Measurements from ENCODE around the gene GPR26. TPM values are rescaled to one million over a fixed set of nuclear protein-coding genes. Genes with fewer than 3 reads are reported as not detected.

GPR26 gene
- total RNA-seq, 2 experiments from 2014 or later = not detected

- peaks cover 0 to 13% of the 10 kb centered on the region in 2 experiments for H3K9me3 ChIP-seq (ENCODE audit: control insufficient read depth in 1 of 2, insufficient read depth in 1 of 2, low read length in 2 of 2)
- H3K27me3 ChIP-seq (ENCODE audit: control insufficient read depth in 1 of 2, insufficient read depth in 2 of 2, low read length in 2 of 2) = no peaks in the 10 kb centered on the region
- intact Hi-C loops (cut with DNase I, micrococcal nuclease) = no loop called here
- Mint-ChIP-seq H3K4me1 (ENCODE audit: low read depth) (no peaks in the 10 kb centered on the region), H3K9me3 (no peaks in the 10 kb centered on the region), H3K4me3 (no peak overlapping the region), H3K27me3 (peaks cover 6% of the 10 kb centered on the region), H3K36me3 (ENCODE audit: low read depth) (no peaks in the 10 kb centered on the region), H3K27ac (no peak overlapping the region)
- no peak overlapping the region for H3K4me3 ChIP-seq (ENCODE audit: low read length)
- TF ChIP-seq CTCF (IDR thresholded peaks at IDR 0.05) = no peak
- no peak overlapping the region for H3K27ac ChIP-seq (ENCODE audit: low read depth in 1 of 2, low read length in 2 of 2)
- ChIA-PET CTCF (no interaction called here), POLR2A (no interaction called here)
- ATAC-seq (ENCODE audit: poor library complexity) (no peak), DNase-seq (no peak)
- no peaks in the 10 kb centered on the region for H3K4me1 ChIP-seq (ENCODE audit: insufficient read depth, low read length)
- no peaks in the 10 kb centered on the region for H3K36me3 ChIP-seq (ENCODE audit: insufficient read depth, low read length)
These were observed 54.4 kb downstream of the GPR26 start for GRCh38 chr10:123720536-123720935.

GRCh38 chr10:123721441-123722049, 55.4 kb downstream of the GPR26 start:
- no peak for ATAC-seq (ENCODE audit: poor library complexity)
- no peaks in the 10 kb centered on the region for H3K4me1 Mint-ChIP-seq (ENCODE audit: low read depth)

GRCh38 chr10:123722351-123722750, 56.2 kb downstream of the GPR26 start:
- ATAC-seq (ENCODE audit: poor library complexity) (no peak), DNase-seq (no peak)
- ChIA-PET CTCF (no interaction called here), POLR2A (no interaction called here)
- no peaks in the 10 kb centered on the region for H3K27me3 ChIP-seq (ENCODE audit: control insufficient read depth in 1 of 2, insufficient read depth in 2 of 2, low read length in 2 of 2)
- no peaks in the 10 kb centered on the region for H3K4me1 Mint-ChIP-seq (ENCODE audit: low read depth)
- H3K27ac ChIP-seq (ENCODE audit: low read depth in 1 of 2, low read length in 2 of 2) = no peak overlapping the region
- peaks cover 0 to 17% of the 10 kb centered on the region in 2 experiments for H3K9me3 ChIP-seq (ENCODE audit: control insufficient read depth in 1 of 2, insufficient read depth in 1 of 2, low read length in 2 of 2)
- no peaks in the 10 kb centered on the region for H3K36me3 Mint-ChIP-seq (ENCODE audit: low read depth)
- H3K27ac Mint-ChIP-seq = no peak overlapping the region
- H3K36me3 ChIP-seq (ENCODE audit: insufficient read depth, low read length) = no peaks in the 10 kb centered on the region
- TF ChIP-seq CTCF (IDR thresholded peaks at IDR 0.05) = no peak
- H3K4me1 ChIP-seq (ENCODE audit: insufficient read depth, low read length) = no peaks in the 10 kb centered on the region
- intact Hi-C loops (cut with DNase I, micrococcal nuclease) = no loop called here
- no peak overlapping the region for H3K4me3 ChIP-seq (ENCODE audit: low read length)
- H3K9me3 Mint-ChIP-seq = no peaks in the 10 kb centered on the region
- no peaks in the 10 kb centered on the region for H3K27me3 Mint-ChIP-seq
- H3K4me3 Mint-ChIP-seq = no peak overlapping the region

More at GRCh38 chr10:123721441-123722049, 55.4 kb downstream of the GPR26 start:
- H3K36me3 Mint-ChIP-seq (ENCODE audit: low read depth) = no peaks in the 10 kb centered on the region
- no peak for DNase-seq
- ChIA-PET POLR2A (no interaction called here), CTCF (no interaction called here)
- intact Hi-C loops (cut with DNase I, micrococcal nuclease) = no loop called here
- H3K4me3 Mint-ChIP-seq = no peak overlapping the region
- H3K9me3 Mint-ChIP-seq = no peaks in the 10 kb centered on the region
- Histone ChIP-seq H3K27ac (ENCODE audit: low read depth in 1 of 2, low read length in 2 of 2) (no peak overlapping the region), H3K4me1 (ENCODE audit: insufficient read depth, low read length) (no peaks in the 10 kb centered on the region), H3K36me3 (ENCODE audit: insufficient read depth, low read length) (no peaks in the 10 kb centered on the region), H3K4me3 (ENCODE audit: low read length) (no peak overlapping the region), H3K27me3 (ENCODE audit: control insufficient read depth in 1 of 2, insufficient read depth in 2 of 2, low read length in 2 of 2) (no peaks in the 10 kb centered on the region), H3K9me3 (ENCODE audit: control insufficient read depth in 1 of 2, insufficient read depth in 1 of 2, low read length in 2 of 2) (peaks cover 0 to 17% of the 10 kb centered on the region in 2 experiments)
- no peak overlapping the region for H3K27ac Mint-ChIP-seq
- no peak for TF ChIP-seq CTCF (IDR thresholded peaks at IDR 0.05)
- H3K27me3 Mint-ChIP-seq = no peaks in the 10 kb centered on the region
